GM19025 (cell line): Measurements from ENCODE around the gene ERCC1.
"Not testable (repeated sequence)": the region's sequence is repeated elsewhere in the genome, so short reads cannot be mapped to it uniquely, and the experiment has no call there.

ENCODE experiments used
- ATAC-seq: cut with Tn5 transposase; IDR thresholded peaks from one replicate; pipeline ENCODE4 v1.9.1; 2021; ENCODE audit warnings: mild to moderate bottlenecking, low read depth, moderate library complexity; ENCODE audit not compliant: unreplicated experiment

Gene ERCC1

DNA sequence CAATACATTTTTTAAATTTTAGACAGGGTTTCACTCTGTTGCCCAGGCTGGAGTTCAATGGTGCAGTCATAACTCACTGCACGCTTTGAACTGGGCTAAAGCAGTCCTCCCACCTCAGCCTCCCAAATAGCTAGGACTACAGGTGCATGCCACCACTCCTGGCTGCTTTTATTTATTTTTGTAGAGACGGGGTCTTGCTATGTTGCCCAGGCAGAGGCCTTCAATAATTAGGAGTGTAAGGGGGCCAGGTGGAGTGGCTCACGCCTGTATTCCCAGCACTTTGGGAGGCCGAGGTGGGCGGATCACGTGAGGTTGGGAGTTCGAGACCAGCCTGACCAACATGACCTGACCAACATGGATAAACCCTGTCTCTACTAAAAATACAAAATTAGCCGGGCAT is 8.8 kb upstream of the ERCC1 start:
- ATAC-seq: not testable (repeated sequence)

DNA sequence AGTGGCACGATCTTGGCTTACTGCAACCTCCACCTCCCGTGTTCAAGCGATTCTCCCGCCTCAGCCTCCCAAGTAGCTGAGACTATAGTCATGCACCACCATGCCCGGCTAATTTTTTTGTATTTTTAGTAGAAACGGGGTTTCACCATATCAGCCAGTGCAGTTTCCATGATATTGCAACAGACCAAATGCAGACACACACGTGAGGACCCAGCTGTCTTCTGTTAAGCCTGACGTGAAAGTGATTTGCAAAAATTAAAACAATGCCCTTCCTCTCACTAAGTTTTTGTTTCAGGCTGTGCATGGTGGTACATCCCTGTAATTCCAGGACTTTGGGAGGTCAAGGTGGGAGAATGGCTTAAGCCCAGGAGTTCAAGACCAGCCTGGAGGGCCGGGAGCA is 7.3 kb upstream of the ERCC1 start:
- not testable (repeated sequence) for ATAC-seq

DNA sequence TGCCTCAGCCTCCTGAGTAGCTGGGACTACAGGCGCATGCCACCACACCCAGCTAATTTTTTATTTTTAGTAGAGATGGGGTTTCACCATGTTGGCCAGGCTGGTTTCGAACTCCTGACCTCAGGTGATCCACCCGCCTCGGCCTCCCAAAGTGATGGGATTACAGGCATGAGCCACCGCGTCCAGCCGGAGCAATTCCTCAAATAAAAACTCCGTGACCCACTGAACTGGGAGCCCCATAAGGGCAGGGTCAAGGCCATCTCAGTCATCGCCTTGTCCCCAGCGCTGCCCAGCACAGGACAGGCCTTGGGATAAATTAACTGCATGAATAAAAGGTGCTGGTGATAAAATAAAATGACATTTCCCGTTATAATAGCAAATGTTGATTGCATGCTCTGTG is 6.2 kb upstream of the ERCC1 start:
- ATAC-seq: not testable (repeated sequence)

DNA sequence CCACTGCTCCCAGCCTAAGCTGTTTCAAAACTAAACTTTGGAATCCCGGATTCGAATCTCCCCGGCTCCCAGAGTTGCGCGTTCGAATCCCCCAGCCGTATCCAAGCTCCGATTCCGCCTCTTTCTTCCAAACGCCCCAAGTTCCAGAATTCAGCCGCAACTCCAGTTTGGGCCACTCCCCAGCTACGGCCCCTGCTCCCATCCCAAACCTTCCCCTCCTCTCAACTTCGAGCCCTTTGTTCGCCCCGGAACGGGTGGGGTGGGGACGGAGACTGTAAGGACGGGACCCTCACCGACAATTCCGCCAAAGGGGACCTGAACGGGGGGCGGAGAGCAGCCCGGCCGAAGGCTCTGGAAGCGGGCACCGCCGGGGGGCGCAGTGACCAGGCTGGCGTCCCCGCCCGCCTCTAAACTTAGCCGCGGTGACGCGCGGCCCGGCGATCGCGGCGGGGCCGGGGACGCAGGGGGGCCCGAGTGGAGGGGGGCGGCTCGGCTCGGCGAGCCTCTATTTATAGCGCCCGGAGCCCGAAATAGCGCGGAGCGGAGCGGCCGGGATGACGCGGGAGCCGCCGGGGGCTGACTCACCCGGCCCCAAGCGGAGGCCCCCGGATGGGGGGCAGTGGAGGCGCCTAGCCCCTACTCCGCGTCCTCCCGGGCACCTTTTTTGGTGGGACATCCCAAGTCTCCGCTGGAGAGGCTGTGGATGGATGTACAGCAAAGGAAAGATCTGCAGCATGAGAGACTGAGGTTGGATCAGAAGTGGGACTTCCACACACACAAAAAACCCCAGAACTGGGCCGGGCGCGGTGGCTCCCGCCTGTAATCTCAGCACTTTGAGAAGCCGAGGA is 4.9 kb upstream of the ERCC1 start:
- no peak for ATAC-seq

DNA sequence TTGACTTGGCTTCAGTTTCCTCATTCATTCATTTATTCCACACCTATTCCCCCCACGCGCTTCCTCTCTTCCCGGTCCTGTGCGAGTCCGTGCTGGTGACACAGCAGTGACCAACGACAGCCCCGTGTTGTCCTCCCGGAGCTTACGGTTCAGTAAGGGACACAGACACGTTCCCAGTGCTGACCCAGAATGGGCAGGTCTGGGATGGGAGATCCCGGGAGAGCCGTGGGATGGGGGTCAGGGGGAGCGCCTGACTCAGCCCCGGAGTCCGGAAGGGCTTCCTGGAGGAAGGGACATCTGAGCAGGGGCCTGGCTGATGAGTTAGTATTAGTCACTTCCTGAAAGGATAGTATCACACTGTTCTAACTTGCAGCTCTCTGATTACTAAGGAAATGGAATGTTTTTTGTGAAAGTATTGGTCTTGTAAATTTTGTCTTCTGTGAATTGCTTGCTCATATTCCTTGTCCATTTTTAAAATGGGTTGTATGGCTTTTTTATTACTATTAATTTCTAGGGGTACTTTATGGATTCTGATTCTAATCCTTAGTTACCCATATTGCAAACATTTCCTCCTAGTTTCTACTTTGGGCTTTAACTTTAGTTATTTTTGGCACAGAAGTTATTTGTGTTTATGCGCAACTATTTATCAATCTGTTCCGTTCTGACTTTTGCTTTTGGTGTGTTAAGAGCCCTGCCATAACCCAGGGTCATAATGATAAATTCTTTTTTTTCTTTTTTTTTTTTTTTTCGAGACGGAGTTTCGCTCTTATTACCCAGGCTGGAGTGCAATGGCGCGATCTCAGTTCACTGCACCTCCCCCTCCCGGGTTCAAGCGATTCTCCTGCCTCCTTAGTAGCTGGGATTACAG is 708 bp upstream of the ERCC1 start:
- ATAC-seq: no peak

DNA sequence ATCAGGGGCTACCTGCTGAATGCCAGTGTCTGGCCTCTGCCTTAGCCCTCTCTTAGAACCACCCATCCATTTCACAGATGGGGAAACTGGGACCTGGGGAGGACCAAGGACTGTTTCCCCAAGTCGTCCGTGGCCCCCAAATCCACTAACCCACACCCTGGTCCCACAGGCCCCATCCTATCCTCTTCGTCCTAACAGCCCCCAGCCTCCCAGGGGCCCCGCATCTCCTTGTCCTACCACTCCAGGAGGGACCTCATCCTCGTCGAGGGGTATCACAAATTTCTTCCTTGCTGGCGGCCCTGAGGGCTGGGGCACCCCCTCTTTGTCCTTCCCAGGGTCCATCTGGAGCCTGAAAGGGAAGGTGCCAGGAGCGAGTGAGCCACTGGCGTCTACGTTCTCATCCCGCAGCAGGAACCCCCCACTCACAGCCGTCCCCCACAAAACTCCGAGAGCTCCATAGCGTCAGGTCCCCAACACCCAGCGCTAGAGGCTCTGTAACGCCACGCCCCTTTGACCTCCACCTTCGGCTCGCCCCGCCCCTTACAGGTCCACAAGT is 606 bp downstream of the ERCC1 start:
- no peak for ATAC-seq

DNA sequence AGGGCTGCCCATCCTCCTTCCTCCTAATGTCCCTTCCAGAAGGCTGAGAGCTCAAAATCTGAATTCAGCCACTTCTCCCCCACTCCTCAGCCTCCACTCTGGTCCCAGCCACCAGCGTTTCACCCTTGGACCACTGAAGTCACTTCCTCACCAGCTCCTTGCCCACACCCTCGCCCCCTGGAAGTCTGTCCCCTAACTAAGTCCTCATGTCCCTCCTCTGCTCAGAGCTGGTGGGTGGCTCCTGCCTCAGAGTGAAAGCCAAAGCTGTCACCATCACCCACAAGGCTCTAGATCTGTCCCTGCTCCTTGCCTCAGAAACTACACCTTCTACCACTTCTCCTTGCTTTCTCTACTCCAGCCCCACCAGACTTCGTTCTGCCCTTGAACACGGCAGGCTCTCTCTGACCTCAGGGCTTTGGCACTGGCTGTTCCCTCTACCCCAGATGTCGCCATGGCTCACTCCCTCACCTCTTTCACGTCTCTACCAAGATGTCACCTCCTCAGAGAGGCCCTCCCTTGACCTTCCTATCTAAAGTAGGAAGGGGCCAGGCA is 1.7 kb downstream of the ERCC1 start:
- ATAC-seq: no peak

DNA sequence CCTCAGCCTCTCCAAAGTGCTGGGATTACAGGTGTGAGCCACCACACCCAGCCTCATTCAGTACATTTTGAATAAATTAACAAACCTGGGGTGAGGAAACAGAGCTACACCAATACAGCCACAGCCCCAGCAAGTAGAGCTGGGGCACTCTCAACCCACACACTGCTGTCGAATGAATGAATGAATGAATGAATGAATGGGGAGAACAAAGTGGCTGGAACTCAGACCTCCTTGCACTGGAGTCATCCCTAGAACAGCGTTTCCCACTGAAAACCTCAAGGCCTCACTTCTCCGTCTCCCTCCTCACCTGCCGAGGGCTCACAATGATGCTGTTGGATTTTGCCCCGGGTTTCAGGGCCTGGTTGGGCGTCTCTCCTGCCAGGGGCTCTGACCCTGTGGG is 2.8 kb downstream of the ERCC1 start:
- ATAC-seq: no peak

DNA sequence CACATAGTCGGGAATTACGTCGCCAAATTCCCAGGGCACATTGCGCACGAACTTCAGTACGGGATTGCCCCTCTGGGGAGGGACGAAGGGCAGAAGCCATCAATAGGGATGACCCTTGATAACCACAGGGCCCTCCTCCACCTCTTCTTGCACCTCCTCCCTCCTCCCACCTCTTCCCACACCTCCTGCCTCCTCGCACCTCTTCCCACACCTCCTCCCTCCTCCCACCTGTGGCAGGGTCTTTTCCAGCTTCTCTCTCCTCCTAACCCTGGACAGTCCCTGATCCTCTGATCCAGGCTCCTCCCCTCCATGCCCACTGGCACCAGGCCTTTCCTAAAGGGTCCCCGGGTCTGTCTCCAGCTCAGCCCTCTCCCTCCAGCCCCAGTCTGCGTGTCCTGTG is 3.4 kb downstream of the ERCC1 start:
- ATAC-seq: no peak

DNA sequence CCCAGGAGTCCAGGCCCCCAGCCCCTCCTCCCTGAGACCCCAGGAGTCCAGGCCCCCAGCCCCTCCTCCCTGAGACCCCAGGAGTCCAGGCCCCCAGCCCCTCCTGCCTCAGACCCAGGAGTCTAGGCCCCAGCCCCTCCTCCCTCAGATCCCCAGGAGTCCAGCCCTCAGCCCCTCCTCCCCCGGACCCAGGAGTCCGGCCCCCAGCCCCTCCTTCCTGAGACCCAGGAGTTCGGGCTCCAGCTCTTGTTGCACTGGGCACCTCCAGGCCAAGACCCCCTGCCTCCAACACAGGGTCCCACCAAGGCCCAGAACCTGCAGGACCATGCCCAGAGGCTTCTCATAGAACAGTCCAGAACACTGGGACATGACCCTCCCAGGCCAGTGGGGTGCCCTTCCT is 3.8 kb downstream of the ERCC1 start:
- ATAC-seq: no peak

DNA sequence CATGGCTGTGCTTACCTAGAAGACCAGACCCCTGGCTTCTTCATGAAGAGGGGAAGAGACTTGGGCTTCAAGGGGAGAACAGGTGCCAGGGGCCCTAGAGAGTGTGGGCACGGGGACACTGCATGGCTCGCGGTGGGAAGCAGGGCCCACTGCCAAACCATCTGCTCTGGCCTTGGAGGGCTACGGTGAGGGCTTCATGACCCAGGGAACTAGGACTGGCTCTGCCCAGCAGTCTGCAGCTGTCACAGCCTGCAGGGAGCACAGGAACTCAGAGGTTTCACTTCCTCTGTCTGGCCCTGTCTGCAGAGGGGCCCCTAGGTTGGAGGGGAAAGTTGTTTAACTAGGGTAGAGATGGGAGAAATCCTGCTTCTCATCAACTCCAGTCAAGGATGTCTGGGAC is 4.3 kb downstream of the ERCC1 start:
- ATAC-seq: peak; percentile 57

DNA sequence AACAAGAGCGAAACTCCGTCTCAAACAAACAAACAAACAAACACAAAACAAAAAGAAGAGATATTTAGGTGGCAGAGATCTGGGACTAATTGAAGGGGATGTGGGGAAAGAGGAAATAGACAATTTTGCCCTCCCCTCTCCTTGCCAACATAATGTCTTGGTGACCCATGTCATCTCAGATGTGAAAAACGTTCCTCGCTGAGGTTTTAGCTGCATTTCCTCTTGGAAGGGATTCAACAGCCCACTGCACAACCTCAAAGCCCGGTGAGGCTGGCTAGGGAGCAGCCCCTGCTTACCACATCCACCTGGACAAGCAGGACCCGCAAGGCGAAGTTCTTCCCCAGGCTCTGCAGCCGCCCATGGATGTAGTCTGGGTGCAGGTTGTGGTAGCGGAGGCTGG is 4.9 kb downstream of the ERCC1 start:
- no peak for ATAC-seq

DNA sequence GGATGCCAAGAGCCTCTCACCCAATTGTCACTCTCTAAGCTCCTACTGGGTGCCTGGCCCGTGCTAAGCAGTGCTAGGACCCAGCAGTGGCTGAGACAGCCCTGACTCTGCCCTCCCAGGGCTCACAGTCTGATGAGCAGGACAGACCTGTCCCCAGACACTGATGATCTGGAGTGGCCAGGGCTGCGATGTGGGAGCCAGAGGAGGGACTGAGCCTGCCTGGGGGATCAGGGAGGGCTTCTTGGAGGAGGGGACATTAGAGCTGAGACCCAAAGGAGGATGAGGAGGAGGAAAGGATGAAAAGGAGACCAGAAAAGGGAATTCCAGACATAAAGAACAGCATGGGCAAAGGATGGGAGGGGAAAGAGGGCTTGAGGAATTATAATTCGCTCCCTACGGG is 6.6 kb downstream of the ERCC1 start:
- ATAC-seq: no peak

DNA sequence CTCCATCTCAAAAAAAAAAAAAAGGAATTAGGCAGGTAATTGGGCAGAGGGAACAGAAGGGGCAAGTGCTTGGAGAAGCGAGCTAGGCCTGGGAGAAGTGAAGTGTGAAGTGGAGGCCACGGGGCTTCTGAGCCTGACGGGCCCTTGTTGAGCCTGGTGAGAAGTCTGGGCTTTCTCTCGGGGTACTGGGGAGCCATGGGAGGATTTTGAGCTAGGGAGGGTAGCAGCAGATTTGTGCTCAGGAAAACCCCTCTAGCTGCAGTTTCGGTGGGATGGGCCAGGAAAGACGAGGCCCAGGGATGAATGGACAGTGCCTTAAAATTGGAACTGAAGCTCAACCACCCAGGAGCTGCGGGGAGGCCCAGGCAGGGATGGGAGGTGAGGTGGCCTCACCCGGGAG is 9.2 kb downstream of the ERCC1 start:
- ATAC-seq: no peak

DNA sequence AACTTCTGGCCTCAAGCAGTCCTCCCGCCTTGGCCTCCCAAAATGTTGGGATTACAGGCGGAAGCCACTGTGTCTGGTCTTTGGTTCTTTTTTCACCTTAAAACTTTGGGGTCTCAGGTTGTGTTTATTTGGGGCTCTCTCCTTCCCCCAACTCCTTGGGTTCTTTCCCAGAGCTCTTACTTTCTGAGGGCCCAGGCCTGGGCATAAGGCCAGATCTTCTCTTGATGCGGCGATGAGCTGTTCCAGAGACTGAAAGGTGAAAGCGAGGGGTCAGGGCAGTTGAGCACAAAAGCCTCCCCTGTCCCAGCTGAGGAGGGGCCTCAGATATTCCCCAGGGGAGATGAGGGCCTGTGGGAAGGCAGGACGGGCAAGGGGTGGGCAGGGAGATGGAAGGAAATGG is 10.2 kb downstream of the ERCC1 start:
- no peak for ATAC-seq

DNA sequence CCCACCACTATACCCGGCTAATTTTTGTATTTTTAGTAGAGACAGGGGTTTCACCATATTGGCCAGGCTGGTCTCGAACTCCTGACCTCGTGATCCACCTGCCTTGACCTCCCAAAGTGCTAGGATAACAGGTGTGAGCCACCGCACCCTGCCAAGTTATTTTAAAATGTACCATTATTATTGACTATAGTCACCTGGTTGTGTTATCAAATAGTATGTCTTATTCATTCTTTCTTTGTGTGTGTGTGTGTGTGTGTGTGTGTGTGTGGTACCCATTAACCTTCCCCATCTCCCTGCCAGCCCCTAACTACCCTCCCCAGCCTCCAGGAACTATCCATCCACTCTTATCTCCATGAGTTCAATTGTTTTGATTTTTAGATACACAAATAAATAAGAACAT is 13.4 kb downstream of the ERCC1 start:
- ATAC-seq: not testable (repeated sequence)

DNA sequence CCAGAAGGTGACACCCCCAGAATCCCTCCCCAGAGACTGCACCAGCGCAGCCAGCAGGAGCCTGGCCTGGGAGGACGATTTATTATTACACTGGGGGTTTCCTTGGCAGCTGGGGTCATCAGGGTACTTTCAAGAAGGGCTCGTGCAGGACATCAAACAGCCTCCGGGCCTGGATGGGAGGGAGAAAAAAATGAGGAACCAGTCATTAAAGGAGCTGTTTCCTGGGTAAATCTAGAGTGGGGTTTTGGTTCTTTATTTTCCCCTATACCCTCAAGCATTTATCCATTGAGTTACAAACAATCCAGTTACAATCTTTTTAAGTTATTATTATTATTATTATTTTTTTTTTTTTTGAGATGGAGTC is 14.2 kb downstream of the ERCC1 start:
- no peak for ATAC-seq

DNA sequence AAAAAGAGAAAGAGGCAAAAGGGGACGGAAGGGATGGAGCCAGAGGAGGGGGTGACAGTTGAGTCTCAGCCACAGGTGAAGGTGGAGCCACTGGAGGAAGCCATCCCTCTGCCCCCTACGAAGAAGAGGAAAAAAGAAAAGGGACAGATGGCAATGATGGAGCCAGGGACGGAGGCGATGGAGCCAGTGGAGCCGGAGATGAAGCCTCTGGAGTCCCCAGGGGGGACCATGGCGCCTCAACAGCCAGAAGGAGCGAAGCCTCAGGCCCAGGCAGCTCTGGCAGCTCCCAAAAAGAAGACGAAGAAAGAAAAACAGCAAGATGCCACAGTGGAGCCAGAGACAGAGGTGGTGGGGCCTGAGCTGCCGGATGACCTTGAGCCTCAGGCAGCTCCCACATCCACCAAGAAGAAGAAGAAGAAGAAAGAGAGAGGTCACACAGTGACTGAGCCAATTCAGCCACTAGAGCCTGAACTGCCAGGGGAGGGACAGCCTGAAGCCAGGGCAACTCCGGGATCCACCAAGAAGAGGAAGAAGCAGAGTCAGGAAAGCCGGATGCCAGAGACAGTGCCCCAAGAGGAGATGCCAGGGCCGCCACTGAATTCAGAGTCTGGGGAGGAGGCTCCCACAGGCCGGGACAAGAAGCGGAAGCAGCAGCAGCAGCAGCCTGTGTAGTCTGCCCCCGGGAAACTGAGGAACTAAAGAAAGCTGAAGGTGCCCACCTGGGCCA is 14.7 kb downstream of the ERCC1 start:
- no peak for ATAC-seq

DNA sequence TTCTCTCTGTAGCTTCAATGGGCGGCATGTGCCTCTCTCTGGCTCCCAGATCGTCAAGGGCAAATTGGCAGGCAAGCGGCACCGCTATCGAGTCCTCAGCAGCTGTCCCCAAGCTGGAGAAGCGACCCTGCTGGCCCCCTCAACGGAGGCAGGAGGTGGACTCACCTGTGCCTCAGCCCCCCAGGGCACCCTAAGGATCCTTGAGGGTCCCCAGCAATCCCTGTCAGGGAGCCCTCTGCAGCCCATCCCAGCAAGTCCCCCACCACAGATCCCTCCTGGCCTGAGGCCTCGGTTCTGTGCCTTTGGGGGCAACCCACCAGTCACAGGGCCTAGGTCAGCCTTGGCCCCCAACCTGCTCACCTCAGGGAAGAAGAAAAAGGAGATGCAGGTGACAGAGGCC is 15.6 kb downstream of the ERCC1 start:
- ATAC-seq: no peak

DNA sequence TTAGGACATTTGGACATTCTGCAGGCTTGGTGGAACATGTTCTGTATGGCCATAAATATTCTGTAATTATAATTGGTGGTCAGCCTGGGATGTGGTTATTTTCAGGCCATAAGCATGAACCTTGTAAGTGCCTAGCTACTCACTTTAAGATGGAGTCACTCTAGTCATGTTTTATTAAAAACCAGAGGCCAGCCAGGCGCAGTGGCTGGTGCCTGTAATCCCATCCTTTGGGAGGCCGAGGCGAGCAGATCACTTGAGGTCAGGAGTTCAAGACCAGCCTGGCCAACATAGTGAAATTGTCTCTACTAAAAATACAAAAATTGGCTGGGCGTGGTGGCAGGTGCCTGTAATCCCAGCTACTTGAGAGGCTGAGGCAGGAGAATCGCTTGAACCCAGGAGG is 16.1 kb downstream of the ERCC1 start:
- ATAC-seq: not testable (repeated sequence)

DNA sequence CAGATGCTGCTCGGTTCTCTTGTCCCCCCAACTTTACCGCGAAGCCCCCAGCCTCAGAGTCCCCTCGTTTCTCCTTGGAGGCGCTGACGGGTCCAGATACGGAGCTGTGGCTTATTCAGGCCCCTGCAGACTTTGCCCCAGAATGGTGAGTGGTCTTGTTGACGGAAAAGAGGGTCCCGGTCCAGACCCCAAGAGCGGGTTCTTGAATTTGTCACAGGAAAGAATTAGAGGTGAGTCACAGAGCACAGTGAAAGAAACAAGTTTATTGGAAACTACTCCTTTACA is 16.7 kb downstream of the ERCC1 start:
- ATAC-seq: no peak
